Spinal cord (tissue), 10 donors: Measurements from ENCODE around the gene B4GALNT1. TPM values are rescaled to one million over a fixed set of nuclear protein-coding genes. Genes with fewer than 3 reads are reported as not detected.
A peak's percentile ranks its signal among the peaks of the same experiment; 100 is the strongest.

Source experiments
- DNase-seq, 6 donors: peaks; one replicate each; pipeline versions ENCODE4 v3.0.0 to v3.0.0-alpha.2; 2013 to 2015; ENCODE audit warnings: low spot score in 6 of 6, low read depth in 4 of 6
- H3K27ac ChIP-seq: one replicate; pipeline ENCODE4 v1.5.1; 2013; ENCODE audit warnings: low read depth, low read length, control low read depth
- H3K27me3 ChIP-seq: one replicate; pipeline ENCODE4 v1.6.1; 2013; ENCODE audit warnings: low read length; ENCODE audit not compliant: control insufficient read depth, insufficient read depth
- H3K36me3 ChIP-seq: one replicate; pipeline ENCODE4 v1.6.1; 2013; ENCODE audit warnings: low read length; ENCODE audit not compliant: control insufficient read depth, insufficient read depth
- H3K4me1 ChIP-seq: one replicate; pipeline ENCODE4 v1.6.1; 2013; ENCODE audit warnings: low read length; ENCODE audit not compliant: control insufficient read depth, insufficient read depth
- H3K4me3 ChIP-seq: one replicate; pipeline ENCODE4 v1.5.1; 2013; ENCODE audit warnings: low read depth, low read length, control low read depth
- H3K9me3 ChIP-seq: one replicate; pipeline ENCODE4 v1.6.1; 2013; ENCODE audit warnings: low read length; ENCODE audit not compliant: control insufficient read depth, insufficient read depth
- WGBS: methylation state at CpG from one replicate; pipeline ENCODE4 v1.1.5; 2013; ENCODE audit warnings: missing lambda C conversion rate; ENCODE audit not compliant: insufficient coverage; 5-methylcytosine and 5-hydroxymethylcytosine counted together
- polyA plus RNA-seq, 2 donors: library from polyadenylated mRNA; unstranded; fragments of 120-200 nt; gene quantifications; one replicate each; pipeline ENCODE4 v1.2.1, GENCODE V29; 2013; ENCODE audit not compliant: insufficient read length in 2 of 2
- total RNA-seq, 2 donors: library from RNA; depleted of rRNA in 1 of 2; stranded (reverse); fragments of 120-200 nt in 1 of 2; fragments of >200 nt in 1 of 2; gene quantifications; one replicate each; pipeline versions ENCODE4 v1.2.3 to v1.2.4, GENCODE V29; 2013 to 2014
- donor health status: healthy.

The B4GALNT1 gene
- total and polyA plus RNA-seq, 4 donors = 11.7 to 50.0 (median 32.7) TPM

DNA sequence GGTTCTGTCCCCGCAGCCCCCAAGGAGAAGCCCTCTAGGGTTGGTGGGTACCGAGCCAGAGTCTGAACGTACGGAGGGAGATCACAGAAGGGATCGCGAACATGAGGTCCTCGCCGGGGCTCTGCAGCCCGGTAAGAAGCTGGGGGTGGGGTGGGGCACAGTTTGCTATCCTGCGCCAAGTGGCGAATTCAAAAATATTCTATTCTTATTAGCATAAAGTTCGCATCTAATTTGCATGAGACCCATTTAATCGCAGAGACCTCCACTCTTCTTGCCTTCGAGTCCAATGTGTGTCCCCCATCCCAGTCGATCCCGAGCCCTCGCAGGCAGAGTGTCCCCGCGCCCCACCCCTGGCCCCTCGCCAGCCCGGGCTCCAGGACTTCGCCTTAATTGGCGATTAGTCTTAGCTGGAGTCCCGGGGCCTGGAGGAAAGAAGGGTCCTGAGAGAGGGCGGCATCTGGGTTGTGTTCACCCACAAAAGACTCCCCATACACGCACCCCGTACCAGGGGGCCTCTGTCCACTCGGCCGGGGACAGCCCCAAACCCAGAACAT is 22.4 kb downstream of the B4GALNT1 start:
- Histone ChIP-seq H3K4me3 (peak overlapping the region; percentile 68), H3K36me3 (peaks cover 53% of the 10 kb centered on the region), H3K9me3 (no peaks in the 10 kb centered on the region), H3K4me1 (peaks cover 31% of the 10 kb centered on the region), H3K27ac (peak overlapping the region; percentile 50), H3K27me3 (no peaks in the 10 kb centered on the region)
- WGBS = 5% methylated on average over 15 of the region's 29 CpGs
- DNase-seq = peak in 2 of 6 donors; percentile 12 to 64

DNA sequence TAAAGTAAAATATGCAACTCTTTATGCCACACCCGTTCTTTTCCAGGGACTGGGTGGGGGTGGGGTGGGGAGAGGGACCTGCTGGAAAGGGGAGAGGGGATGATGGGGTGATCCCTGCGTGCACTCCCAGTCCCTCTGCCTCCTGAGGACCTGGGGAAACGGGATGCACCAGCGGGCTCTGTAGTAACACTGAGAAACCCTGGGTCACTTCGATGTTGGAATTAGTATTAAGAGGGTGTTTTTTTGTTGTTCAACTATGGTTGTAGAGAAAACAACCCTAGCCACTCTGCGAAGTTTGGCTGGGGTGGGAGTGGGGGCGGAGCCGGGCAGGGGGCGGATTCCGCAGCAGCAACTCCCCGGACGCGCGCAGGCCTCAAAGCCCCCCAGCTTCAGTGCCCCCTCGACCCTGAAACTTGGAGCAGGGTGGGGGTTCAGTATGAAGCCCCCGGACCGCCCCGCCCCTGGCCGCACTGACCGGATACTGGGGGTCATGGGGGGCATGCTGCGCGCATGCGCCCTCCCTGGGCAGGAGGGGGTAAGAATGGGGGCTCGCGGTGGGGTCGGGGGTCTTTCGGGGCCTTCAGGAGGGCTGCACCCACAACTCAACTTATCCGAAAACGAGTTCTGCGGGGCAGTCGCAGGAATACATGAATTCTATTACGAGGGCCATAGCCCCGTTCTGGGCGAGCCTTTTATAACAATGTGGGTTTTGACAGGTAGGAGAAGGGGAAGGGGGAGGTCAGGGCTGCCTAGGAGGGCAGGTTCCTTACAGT is 23.0 kb downstream of the B4GALNT1 start:
- Histone ChIP-seq H3K4me3 (peak overlapping the region; percentile 68), H3K27ac (peak overlapping the region; percentile 60), H3K9me3 (no peaks in the 10 kb centered on the region), H3K27me3 (no peaks in the 10 kb centered on the region), H3K4me1 (peaks cover 38% of the 10 kb centered on the region), H3K36me3 (peaks cover 47% of the 10 kb centered on the region)
- WGBS = 22% methylated on average over 21 of the region's 34 CpGs
- DNase-seq = peak in 1 of 6 donors; percentile 34

DNA sequence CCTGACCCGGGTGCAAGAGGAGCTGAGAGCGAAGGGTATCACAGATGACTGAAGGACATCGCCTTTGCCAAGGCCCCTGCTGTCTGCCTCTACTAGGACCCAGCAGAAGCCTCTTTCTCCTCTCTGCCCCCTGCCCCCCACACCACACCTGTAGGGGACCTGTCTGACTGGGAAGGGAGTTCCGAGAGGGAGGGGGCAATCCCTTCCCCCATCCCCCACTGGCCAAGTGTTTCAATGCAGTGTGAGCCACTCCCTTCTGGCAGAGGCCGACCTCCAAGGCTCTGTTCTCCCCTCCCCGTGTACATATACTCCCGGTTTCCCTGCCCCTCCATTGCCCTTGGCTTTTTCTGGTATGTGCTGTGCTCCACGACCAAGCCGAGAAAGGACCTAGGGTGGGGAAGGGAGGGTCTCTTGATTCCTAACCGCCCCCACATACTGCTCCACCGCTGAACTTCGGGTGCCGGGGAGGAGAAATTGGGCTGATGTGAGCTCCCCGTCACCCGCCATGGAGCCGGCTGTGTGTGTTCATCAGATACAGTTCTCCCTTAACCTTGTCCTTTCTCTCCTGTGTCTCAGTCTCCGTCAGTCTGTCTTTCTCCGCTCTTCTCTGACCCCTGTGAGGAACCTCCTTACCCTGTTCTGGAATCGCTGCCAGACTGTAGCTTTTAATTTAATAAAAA is 23.8 kb downstream of the B4GALNT1 start:
- Histone ChIP-seq H3K9me3 (no peaks in the 10 kb centered on the region), H3K27ac (peak overlapping the region; percentile 60), H3K27me3 (no peaks in the 10 kb centered on the region), H3K4me3 (no peak overlapping the region), H3K36me3 (peaks cover 39% of the 10 kb centered on the region), H3K4me1 (peaks cover 43% of the 10 kb centered on the region)
- WGBS = 67% methylated on average over 8 of the region's 19 CpGs
- DNase-seq = no peak

DNA sequence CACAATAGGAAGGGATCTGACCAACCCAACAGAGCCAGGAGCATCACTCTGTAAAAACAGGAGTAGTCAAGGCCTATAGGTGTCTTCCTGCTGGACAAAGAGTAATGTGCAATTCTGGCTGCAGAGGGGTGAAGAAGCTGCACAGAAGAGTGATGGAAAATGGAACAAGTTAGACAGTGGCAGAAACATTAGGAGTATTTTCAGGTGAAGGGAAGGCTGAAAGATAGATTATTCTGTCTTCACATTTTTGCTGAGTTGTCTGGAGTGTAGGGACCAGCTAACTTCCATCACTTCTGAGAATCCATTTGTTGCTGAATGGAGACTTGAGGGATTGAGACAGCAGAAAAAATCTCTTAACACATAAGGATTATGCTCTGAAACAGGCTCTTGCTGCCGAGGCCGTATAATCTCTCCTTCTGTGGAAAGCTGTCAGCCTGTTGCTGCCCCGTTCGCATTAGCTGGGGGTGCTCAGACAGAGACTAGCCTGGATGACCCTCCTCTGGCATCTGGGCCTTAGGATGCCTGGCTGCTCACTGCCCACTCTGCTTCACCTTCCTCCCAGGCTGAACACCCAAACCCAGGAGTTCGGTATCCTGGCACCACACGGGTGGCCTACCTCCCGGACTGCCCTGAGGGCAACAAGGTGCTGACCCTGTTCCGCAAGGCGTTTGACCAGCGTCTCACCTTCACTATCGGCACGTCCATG is 24.9 kb downstream of the B4GALNT1 start:
- H3K27ac ChIP-seq = no peak overlapping the region
- 81% methylated on average over 12 of the region's 12 CpGs for WGBS

DNA sequence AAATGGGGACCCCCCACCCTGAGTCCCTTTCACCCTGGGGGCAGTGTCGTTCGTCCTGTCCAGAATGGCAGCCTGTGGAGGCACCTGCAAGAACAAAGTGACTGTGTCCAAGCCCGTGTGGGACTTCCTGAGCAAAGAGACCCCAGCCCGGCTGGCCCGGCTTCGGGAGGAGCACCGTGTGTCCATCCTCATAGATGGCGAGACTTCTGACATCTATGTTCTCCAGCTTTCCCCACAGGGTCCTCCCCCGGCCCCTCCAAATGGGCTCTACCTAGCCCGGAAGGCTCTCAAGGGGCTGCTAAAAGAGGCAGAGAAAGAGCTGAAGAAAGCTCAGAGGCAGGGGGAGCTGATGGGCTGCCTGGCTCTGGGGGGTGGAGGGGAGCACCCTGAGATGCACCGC is 26.2 kb downstream of the B4GALNT1 start:
- 85% methylated on average over 7 of the region's 11 CpGs for WGBS
- Histone ChIP-seq H3K36me3 (peaks cover 32% of the 10 kb centered on the region), H3K4me3 (no peak overlapping the region), H3K9me3 (no peaks in the 10 kb centered on the region), H3K27me3 (no peaks in the 10 kb centered on the region), H3K4me1 (peaks cover 36% of the 10 kb centered on the region), H3K27ac (no peak overlapping the region)
- no peak for DNase-seq

More for the DNA sequence above, 24.9 kb downstream of the B4GALNT1 start:
- H3K4me1 ChIP-seq = peaks cover 43% of the 10 kb centered on the region
- H3K27me3 ChIP-seq = no peaks in the 10 kb centered on the region
- H3K4me3 ChIP-seq = no peak overlapping the region
- DNase-seq = no peak
- H3K9me3 ChIP-seq = no peaks in the 10 kb centered on the region
- peaks cover 35% of the 10 kb centered on the region for H3K36me3 ChIP-seq

DNA sequence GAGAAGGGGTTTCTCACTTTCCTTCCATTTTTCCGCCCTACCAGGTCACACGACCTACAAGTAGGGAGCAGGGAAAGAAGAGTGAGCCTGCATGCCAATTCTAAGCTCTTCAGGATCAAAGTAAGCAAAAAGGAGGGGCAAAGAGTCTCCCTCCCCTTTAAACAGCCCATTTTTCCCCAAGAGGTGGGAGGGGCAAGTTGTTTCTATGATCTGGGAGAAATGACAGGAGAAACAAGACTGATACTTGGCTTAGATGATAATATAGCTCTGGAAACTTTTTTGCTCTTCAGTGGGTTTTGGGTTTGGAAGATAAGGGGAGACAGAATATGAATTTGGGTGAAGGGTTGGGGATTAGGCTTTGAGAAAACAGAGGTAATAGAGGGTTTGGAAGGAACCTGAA is 26.6 kb downstream of the B4GALNT1 start:
- Histone ChIP-seq H3K4me3 (no peak overlapping the region), H3K27me3 (no peaks in the 10 kb centered on the region), H3K36me3 (peaks cover 35% of the 10 kb centered on the region), H3K4me1 (peaks cover 35% of the 10 kb centered on the region), H3K9me3 (no peaks in the 10 kb centered on the region), H3K27ac (no peak overlapping the region)
- no peak for DNase-seq
- WGBS = no CpG with 5 or more reads among the region's 2 CpGs

DNA sequence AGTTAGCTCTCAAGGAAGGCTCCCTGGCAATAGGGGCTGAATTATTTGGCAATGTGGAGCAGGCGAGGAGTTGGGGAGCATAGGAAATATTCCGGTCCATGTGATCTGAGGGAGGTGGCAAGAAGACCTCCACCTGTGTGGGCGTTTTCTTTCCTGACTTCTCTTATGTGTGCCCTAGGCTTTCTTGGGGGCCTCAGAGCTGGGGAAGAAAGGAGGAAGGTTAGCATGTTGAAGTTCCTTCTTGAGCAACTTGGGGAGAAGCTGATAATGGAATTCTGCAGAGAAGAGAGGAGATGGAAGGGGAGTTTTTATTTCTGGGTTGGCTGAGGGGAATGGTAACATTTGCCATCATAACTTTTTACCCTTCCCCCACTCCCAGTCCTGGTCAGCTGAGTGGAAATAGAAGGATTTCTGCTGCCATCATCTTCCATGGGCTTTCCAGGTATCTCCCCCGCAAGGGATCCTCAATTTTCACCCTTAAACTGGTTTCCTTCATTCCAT is 27.1 kb downstream of the B4GALNT1 start:
- H3K9me3 ChIP-seq = no peaks in the 10 kb centered on the region
- no peaks in the 10 kb centered on the region for H3K27me3 ChIP-seq
- no peak for DNase-seq
- H3K36me3 ChIP-seq = peaks cover 38% of the 10 kb centered on the region
- H3K27ac ChIP-seq = no peak overlapping the region
- 64% methylated on average over 3 of the region's 4 CpGs for WGBS
- peak overlapping the region; percentile 86 for H3K4me3 ChIP-seq
- H3K4me1 ChIP-seq = peaks cover 31% of the 10 kb centered on the region

DNA sequence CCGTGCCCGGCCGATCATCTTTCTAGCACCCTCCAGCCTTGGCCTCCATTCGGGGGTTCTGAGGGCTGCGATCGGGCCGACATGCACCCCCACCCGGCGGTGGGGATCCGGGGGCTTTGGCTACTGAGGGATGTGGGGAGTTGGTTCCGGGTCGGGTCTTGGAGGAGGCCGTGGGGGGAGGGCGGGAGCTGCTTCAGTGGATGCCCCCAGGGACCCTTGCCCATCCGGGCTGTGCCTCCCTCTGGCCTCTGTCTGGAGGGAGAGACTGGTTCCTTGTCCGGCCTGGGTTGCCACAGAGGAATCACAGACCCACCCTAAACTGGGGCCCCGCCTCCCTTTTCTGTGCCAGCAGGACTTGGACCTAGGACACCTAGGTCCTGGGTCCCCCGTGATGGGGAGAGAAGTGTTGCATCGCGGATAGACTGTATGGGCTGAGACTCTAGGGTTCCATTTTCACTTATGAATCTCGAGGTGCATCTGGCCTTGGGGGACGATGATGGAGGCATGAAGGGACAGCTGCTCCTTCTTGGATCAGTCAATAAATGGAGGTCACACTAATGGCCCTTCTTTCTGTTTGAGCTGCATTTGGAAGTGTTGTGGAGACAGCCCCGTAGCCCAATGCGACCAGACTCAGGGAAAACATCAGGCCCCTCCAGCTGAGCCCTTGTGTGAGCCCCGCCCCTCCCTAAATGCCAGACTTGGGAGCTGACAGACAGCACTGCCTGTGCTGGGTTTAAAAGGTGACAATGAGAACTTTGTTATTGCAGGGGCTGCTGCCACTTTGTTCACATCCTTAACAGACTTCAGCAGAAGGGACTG is 27.8 kb downstream of the B4GALNT1 start:
- peaks cover 25% of the 10 kb centered on the region for H3K4me1 ChIP-seq
- peak overlapping the region; percentile 86 for H3K4me3 ChIP-seq
- no peaks in the 10 kb centered on the region for H3K9me3 ChIP-seq
- H3K36me3 ChIP-seq = peaks cover 40% of the 10 kb centered on the region
- peak overlapping the region; percentile 95 for H3K27ac ChIP-seq
- H3K27me3 ChIP-seq = no peaks in the 10 kb centered on the region
- 0% methylated on average over 17 of the region's 25 CpGs for WGBS
- DNase-seq = peak in 2 of 6 donors; percentile 51 to 56
